ENCODE measurements around the gene SRA1. TPM values are rescaled to one million over a fixed set of nuclear protein-coding genes. Genes with fewer than 3 reads are reported as not detected.

The SRA1 gene
- total and polyA plus RNA-seq, 2 of the 8 experiments (the other 6 are each of a cell fraction or from before 2014, with no cell fraction given) = 27.4 to 39.4 TPM

DNA sequence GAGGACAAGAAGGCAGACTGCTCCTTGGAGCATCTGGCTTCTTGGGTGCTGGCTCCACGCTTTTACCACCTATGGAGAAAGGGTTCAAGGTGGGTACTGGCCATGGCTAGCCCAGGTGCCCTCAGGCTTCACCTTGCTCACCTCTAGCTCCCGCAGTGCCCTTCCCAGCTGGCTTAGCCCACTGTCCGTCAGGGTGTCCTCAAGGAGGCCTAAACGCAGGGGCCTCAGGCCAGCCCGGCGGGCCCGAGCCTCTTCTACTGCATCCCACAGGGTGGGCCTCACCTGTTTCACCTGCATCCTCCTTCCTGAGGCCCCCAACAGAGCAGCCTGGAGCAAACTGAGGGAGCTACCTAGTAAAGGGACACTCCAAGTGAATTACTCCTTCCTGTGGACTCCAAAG, 16.4 kb upstream of the SRA1 start (continued):
- TF ChIP-seq, protein P1, sequence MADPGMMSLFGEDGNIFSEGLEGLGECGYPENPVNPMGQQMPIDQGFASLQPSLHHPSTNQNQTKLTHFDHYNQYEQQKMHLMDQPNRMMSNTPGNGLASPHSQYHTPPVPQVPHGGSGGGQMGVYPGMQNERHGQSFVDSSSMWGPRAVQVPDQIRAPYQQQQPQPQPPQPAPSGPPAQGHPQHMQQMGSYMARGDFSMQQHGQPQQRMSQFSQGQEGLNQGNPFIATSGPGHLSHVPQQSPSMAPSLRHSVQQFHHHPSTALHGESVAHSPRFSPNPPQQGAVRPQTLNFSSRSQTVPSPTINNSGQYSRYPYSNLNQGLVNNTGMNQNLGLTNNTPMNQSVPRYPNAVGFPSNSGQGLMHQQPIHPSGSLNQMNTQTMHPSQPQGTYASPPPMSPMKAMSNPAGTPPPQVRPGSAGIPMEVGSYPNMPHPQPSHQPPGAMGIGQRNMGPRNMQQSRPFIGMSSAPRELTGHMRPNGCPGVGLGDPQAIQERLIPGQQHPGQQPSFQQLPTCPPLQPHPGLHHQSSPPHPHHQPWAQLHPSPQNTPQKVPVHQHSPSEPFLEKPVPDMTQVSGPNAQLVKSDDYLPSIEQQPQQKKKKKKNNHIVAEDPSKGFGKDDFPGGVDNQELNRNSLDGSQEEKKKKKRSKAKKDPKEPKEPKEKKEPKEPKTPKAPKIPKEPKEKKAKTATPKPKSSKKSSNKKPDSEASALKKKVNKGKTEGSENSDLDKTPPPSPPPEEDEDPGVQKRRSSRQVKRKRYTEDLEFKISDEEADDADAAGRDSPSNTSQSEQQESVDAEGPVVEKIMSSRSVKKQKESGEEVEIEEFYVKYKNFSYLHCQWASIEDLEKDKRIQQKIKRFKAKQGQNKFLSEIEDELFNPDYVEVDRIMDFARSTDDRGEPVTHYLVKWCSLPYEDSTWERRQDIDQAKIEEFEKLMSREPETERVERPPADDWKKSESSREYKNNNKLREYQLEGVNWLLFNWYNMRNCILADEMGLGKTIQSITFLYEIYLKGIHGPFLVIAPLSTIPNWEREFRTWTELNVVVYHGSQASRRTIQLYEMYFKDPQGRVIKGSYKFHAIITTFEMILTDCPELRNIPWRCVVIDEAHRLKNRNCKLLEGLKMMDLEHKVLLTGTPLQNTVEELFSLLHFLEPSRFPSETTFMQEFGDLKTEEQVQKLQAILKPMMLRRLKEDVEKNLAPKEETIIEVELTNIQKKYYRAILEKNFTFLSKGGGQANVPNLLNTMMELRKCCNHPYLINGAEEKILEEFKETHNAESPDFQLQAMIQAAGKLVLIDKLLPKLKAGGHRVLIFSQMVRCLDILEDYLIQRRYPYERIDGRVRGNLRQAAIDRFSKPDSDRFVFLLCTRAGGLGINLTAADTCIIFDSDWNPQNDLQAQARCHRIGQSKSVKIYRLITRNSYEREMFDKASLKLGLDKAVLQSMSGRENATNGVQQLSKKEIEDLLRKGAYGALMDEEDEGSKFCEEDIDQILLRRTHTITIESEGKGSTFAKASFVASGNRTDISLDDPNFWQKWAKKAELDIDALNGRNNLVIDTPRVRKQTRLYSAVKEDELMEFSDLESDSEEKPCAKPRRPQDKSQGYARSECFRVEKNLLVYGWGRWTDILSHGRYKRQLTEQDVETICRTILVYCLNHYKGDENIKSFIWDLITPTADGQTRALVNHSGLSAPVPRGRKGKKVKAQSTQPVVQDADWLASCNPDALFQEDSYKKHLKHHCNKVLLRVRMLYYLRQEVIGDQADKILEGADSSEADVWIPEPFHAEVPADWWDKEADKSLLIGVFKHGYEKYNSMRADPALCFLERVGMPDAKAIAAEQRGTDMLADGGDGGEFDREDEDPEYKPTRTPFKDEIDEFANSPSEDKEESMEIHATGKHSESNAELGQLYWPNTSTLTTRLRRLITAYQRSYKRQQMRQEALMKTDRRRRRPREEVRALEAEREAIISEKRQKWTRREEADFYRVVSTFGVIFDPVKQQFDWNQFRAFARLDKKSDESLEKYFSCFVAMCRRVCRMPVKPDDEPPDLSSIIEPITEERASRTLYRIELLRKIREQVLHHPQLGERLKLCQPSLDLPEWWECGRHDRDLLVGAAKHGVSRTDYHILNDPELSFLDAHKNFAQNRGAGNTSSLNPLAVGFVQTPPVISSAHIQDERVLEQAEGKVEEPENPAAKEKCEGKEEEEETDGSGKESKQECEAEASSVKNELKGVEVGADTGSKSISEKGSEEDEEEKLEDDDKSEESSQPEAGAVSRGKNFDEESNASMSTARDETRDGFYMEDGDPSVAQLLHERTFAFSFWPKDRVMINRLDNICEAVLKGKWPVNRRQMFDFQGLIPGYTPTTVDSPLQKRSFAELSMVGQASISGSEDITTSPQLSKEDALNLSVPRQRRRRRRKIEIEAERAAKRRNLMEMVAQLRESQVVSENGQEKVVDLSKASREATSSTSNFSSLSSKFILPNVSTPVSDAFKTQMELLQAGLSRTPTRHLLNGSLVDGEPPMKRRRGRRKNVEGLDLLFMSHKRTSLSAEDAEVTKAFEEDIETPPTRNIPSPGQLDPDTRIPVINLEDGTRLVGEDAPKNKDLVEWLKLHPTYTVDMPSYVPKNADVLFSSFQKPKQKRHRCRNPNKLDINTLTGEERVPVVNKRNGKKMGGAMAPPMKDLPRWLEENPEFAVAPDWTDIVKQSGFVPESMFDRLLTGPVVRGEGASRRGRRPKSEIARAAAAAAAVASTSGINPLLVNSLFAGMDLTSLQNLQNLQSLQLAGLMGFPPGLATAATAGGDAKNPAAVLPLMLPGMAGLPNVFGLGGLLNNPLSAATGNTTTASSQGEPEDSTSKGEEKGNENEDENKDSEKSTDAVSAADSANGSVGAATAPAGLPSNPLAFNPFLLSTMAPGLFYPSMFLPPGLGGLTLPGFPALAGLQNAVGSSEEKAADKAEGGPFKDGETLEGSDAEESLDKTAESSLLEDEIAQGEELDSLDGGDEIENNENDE (IDR thresholded peaks at IDR 0.05; ENCODE audit: insufficient replicate concordance, low read length) = no peak
- TF ChIP-seq, protein P2, sequence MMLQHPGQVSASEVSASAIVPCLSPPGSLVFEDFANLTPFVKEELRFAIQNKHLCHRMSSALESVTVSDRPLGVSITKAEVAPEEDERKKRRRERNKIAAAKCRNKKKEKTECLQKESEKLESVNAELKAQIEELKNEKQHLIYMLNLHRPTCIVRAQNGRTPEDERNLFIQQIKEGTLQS (IDR thresholded peaks at IDR 0.05; ENCODE audit: insufficient read depth, low read depth, low read length) = no peak
- TF ChIP-seq KDM1A (IDR thresholded peaks at IDR 0.05; ENCODE audit: borderline replicate concordance, low read length) (no peak), SUZ12 (IDR thresholded peaks at IDR 0.05; ENCODE audit: low read length) (no peak), SIX5 (IDR thresholded peaks at IDR 0.05; ENCODE audit: low read depth, low read length) (no peak), JUN (IDR thresholded peaks at IDR 0.05; ENCODE audit: low read depth, low read length) (no peak), HDAC6 (IDR thresholded peaks at IDR 0.05; ENCODE audit: low read depth, low read length) (no peak), CEBPB (IDR thresholded peaks at IDR 0.05; ENCODE audit: low read depth, low read length) (no peak), POLR2A (IDR thresholded peaks at IDR 0.05; ENCODE audit: control extremely low read depth in 1 of 2, low read depth in 2 of 2, low read length in 2 of 2) (no peak), BRCA1 (IDR thresholded peaks at IDR 0.05; ENCODE audit: low read depth, low read length) (no peak), SAP30 (IDR thresholded peaks at IDR 0.05; ENCODE audit: insufficient read depth, insufficient replicate concordance, low read length) (no peak), HDAC2 (IDR thresholded peaks at IDR 0.05; ENCODE audit: borderline replicate concordance in 1 of 2, low read depth in 2 of 2, low read length in 2 of 2) (no peak)

All from H1 (cell line).